Testis (tissue), 2 donors: ENCODE results near the gene NUP62.

ENCODE experiments used
- POLR2A ChIP-seq: fragments of 450-650 bp; IDR thresholded peaks from one replicate; pipeline ENCODE4 v1.6.1; 2017; ENCODE audit warnings: antibody characterized with exemption, mild to moderate bottlenecking, moderate library complexity
- TF ChIP-seq, protein P1 (sequence below), 3 experiments: fragments of 450-650 bp in 2 of 3; fragments of 200-600 bp in 1 of 3; sonication (generic) in 1 of 3; IDR thresholded peaks; one replicate each; pipeline ENCODE4 v1.5.1; 2016 to 2019; ENCODE audit warnings: antibody characterized with exemption in 3 of 3, mild to moderate bottlenecking in 2 of 3, moderate library complexity in 1 of 3

- TF ChIP-seq, protein P1, sequence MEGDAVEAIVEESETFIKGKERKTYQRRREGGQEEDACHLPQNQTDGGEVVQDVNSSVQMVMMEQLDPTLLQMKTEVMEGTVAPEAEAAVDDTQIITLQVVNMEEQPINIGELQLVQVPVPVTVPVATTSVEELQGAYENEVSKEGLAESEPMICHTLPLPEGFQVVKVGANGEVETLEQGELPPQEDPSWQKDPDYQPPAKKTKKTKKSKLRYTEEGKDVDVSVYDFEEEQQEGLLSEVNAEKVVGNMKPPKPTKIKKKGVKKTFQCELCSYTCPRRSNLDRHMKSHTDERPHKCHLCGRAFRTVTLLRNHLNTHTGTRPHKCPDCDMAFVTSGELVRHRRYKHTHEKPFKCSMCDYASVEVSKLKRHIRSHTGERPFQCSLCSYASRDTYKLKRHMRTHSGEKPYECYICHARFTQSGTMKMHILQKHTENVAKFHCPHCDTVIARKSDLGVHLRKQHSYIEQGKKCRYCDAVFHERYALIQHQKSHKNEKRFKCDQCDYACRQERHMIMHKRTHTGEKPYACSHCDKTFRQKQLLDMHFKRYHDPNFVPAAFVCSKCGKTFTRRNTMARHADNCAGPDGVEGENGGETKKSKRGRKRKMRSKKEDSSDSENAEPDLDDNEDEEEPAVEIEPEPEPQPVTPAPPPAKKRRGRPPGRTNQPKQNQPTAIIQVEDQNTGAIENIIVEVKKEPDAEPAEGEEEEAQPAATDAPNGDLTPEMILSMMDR (IDR thresholded peaks at IDR 0.05), result no peak
- no peak for TF ChIP-seq POLR2A
Measured at GRCh38 chr19:49977881-49978280, 48.6 kb upstream of the NUP62 start.
